PC-3 (cell line): ENCODE data around the gene TSPAN9. TPM values are rescaled to one million over a fixed set of nuclear protein-coding genes. Genes with fewer than 3 reads are reported as not detected.

Source experiments
- ATAC-seq: fragments of 200-7000 bp; cut with Tn5 transposase; 2 replicates; pipeline ENCODE4 v1.9.1; 2020; ENCODE audit warnings: mild to moderate bottlenecking, moderate library complexity
- BruUV-seq: library from RNA; stranded (reverse); fragments of 400-500 nt; replicated peaks from 2 replicates; lab custom pipeline; 2021; lab: Mats Ljungman, UMichigan
- CTCF ChIA-PET: fragments of 300-600 bp; sonication (Branson Sonifier 250); formaldehyde crosslinking; loops from one replicate; lab custom pipeline; 2022; ENCODE audit warnings: antibody characterized with exemption; lab: Charles Lee
- POLR2A ChIA-PET: fragments of 300-600 bp; sonication (Branson Sonifier 250); formaldehyde crosslinking; loops from one replicate; lab custom pipeline; 2022; ENCODE audit warnings: antibody characterized with exemption; ENCODE audit not compliant: unreplicated experiment; lab: Charles Lee
- DNase-seq: peaks from one replicate; pipeline ENCODE4 v3.0.0-alpha.2; 2015
- H2AFZ ChIP-seq: fragments of 300-600 bp; sonication (generic); 2 replicates; pipeline ENCODE4 v1.6.0; 2016; ENCODE audit warnings: antibody characterized with exemption, low read length
- H3F3A ChIP-seq: fragments of 300-600 bp; sonication (generic); one replicate; pipeline ENCODE4 v1.6.0; 2017; ENCODE audit warnings: antibody characterized with exemption, low read length, control low read depth, mild to moderate bottlenecking; ENCODE audit not compliant: unreplicated experiment
- H3K27ac ChIP-seq: fragments of 300-600 bp; sonication (generic); 2 replicates; pipeline ENCODE4 v1.5.1; 2016; ENCODE audit warnings: mild to moderate bottlenecking, low read length
- H3K27me3 ChIP-seq: fragments of 300-600 bp; sonication (generic); 2 replicates; pipeline ENCODE4 v1.6.1; 2016; ENCODE audit warnings: low read length, mixed read lengths
- H3K36me3 ChIP-seq: fragments of 300-600 bp; sonication (generic); 2 replicates; pipeline ENCODE4 v1.6.1; 2016; ENCODE audit warnings: low read depth, mixed run types, low read length, mixed read lengths
- H3K4me1 ChIP-seq: fragments of 300-600 bp; sonication (generic); 2 replicates; pipeline ENCODE4 v1.5.1; 2016; ENCODE audit warnings: low read length; ENCODE audit not compliant: insufficient read depth
- H3K4me2 ChIP-seq: fragments of 300-600 bp; sonication (generic); 2 replicates; pipeline ENCODE4 v1.6.0; 2016; ENCODE audit warnings: low read length
- H3K4me3 ChIP-seq: fragments of 300-600 bp; sonication (generic); 2 replicates; pipeline ENCODE4 v1.5.1; 2016; ENCODE audit warnings: mild to moderate bottlenecking, low read length, mixed read lengths
- H3K79me2 ChIP-seq: fragments of 300-600 bp; sonication (generic); 2 replicates; pipeline ENCODE4 v1.6.1; 2017; ENCODE audit warnings: low read length, mixed read lengths
- H3K9ac ChIP-seq: fragments of 300-600 bp; sonication (generic); 2 replicates; pipeline ENCODE4 v1.6.0; 2016; ENCODE audit warnings: mild to moderate bottlenecking, low read length
- H3K9me2 ChIP-seq: fragments of 300-600 bp; sonication (generic); replicated peaks from 2 replicates; pipeline ENCODE4 v1.6.1; 2016; ENCODE audit warnings: mixed run types, low read length, mixed read lengths
- H3K9me3 ChIP-seq: fragments of 300-600 bp; sonication (generic); 2 replicates; pipeline ENCODE4 v1.6.1; 2016; ENCODE audit warnings: low read length, mixed read lengths
- H4K20me1 ChIP-seq: fragments of 300-600 bp; sonication (generic); 2 replicates; pipeline ENCODE4 v1.6.1; 2016; ENCODE audit warnings: low read length, mixed read lengths
- EZH2 ChIP-seq: fragments of 300-600 bp; sonication (generic); IDR thresholded peaks from one replicate; pipeline ENCODE4 v1.6.1; 2017; ENCODE audit warnings: antibody characterized with exemption, mild to moderate bottlenecking, low read length; ENCODE audit not compliant: unreplicated experiment
- EZH2phosphoT487 ChIP-seq: fragments of 300-600 bp; sonication (generic); IDR thresholded peaks from 2 replicates; pipeline ENCODE4 v1.6.1; 2018; ENCODE audit warnings: mild to moderate bottlenecking, antibody characterized with exemption, low read length, borderline replicate concordance
- intact Hi-C: fragments of 100-400 bp; cut with micrococcal nuclease; formaldehyde crosslinking; loops from 2 replicates; pipeline ENCODE4 v1.9.0; 2023
- total RNA-seq: library from RNA; depleted of rRNA; stranded (reverse); fragments of >200 nt; gene quantifications from 2 replicates; pipeline ENCODE4 v1.2.3, GENCODE V29; 2014
- TF ChIP-seq, protein P1 (sequence below): fragments of 300-600 bp; sonication (generic); conservative IDR thresholded peaks from 2 replicates; pipeline ENCODE4 v1.5.1; 2017; ENCODE audit warnings: antibody characterized with exemption, low read depth, mild to moderate bottlenecking, low read length

The TSPAN9 gene
- total RNA-seq, 1 experiment from 2014 or later: 6.2 TPM

- CTCF ChIA-PET: no interaction called here
- TF ChIP-seq EZH2 (no peak), EZH2phosphoT487 (no peak)
- TF ChIP-seq, protein P1, sequence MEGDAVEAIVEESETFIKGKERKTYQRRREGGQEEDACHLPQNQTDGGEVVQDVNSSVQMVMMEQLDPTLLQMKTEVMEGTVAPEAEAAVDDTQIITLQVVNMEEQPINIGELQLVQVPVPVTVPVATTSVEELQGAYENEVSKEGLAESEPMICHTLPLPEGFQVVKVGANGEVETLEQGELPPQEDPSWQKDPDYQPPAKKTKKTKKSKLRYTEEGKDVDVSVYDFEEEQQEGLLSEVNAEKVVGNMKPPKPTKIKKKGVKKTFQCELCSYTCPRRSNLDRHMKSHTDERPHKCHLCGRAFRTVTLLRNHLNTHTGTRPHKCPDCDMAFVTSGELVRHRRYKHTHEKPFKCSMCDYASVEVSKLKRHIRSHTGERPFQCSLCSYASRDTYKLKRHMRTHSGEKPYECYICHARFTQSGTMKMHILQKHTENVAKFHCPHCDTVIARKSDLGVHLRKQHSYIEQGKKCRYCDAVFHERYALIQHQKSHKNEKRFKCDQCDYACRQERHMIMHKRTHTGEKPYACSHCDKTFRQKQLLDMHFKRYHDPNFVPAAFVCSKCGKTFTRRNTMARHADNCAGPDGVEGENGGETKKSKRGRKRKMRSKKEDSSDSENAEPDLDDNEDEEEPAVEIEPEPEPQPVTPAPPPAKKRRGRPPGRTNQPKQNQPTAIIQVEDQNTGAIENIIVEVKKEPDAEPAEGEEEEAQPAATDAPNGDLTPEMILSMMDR: no peak
Observed at GRCh38 chr12:3192221-3192620, 115.0 kb downstream of the TSPAN9 start.

GRCh38 chr12:3193131-3193530, 116.0 kb downstream of the TSPAN9 start:
- Histone ChIP-seq H2AFZ (no peak overlapping the region), H3K36me3 (no peaks in the 10 kb centered on the region), H3K9me3 (no peaks in the 10 kb centered on the region), H4K20me1 (no peaks in the 10 kb centered on the region), H3K4me3 (no peak overlapping the region), H3K27me3 (no peaks in the 10 kb centered on the region), H3F3A (no peaks in the 10 kb centered on the region), H3K4me1 (0 out of 2 replicates have a peak, but pooled peaks cover 5% of the 10 kb centered on the region), H3K27ac (no peak overlapping the region), H3K9ac (no peak overlapping the region), H3K4me2 (no peak overlapping the region), H3K9me2 (no peaks in the 10 kb centered on the region), H3K79me2 (no peaks in the 10 kb centered on the region)
- no peak for DNase-seq
- CTCF ChIA-PET: no interaction called here
- intact Hi-C loops: no loop called here
- no peak for ATAC-seq
- TF ChIP-seq EZH2: no peak
- TF ChIP-seq EZH2phosphoT487: no peak
- TF ChIP-seq, protein P1: no peak
- no TSS peak for BruUV-seq
- POLR2A ChIA-PET: no interaction called here

More at GRCh38 chr12:3192221-3192620, 115.0 kb downstream of the TSPAN9 start:
- no peaks in the 10 kb centered on the region for H3K9me2 ChIP-seq
- H3F3A ChIP-seq: no peaks in the 10 kb centered on the region
- DNase-seq (no peak), ATAC-seq (no peak)
- H3K4me3 ChIP-seq: no peak overlapping the region
- no peaks in the 10 kb centered on the region for H3K36me3 ChIP-seq
- POLR2A ChIA-PET: no interaction called here
- no peak overlapping the region for H2AFZ ChIP-seq
- H3K9ac ChIP-seq: no peak overlapping the region
- H4K20me1 ChIP-seq: no peaks in the 10 kb centered on the region
- no peak overlapping the region for H3K4me2 ChIP-seq
- H3K27me3 ChIP-seq: no peaks in the 10 kb centered on the region
- H3K79me2 ChIP-seq: no peaks in the 10 kb centered on the region
- intact Hi-C loops: no loop called here
- no TSS peak for BruUV-seq
- H3K27ac ChIP-seq: no peak overlapping the region
- H3K4me1 ChIP-seq: 0 out of 2 replicates have a peak, but pooled peaks cover 5% of the 10 kb centered on the region
- no peaks in the 10 kb centered on the region for H3K9me3 ChIP-seq

GRCh38 chr12:3193755-3194154, 116.6 kb downstream of the TSPAN9 start:
- Histone ChIP-seq H3K4me2 (no peak overlapping the region), H3K4me1 (no peaks in the 10 kb centered on the region), H4K20me1 (no peaks in the 10 kb centered on the region), H3K36me3 (no peaks in the 10 kb centered on the region), H3F3A (no peaks in the 10 kb centered on the region), H3K4me3 (no peak overlapping the region), H3K27ac (no peak overlapping the region), H2AFZ (no peak overlapping the region), H3K27me3 (no peaks in the 10 kb centered on the region), H3K9me3 (no peaks in the 10 kb centered on the region), H3K79me2 (no peaks in the 10 kb centered on the region), H3K9me2 (no peaks in the 10 kb centered on the region), H3K9ac (no peak overlapping the region)
- TF ChIP-seq EZH2phosphoT487 (no peak), EZH2 (no peak)
- TF ChIP-seq, protein P1: no peak
- POLR2A ChIA-PET: no interaction called here
- ATAC-seq (no peak), DNase-seq (no peak)
- CTCF ChIA-PET: no interaction called here
- no TSS peak for BruUV-seq
- intact Hi-C loops: no loop called here
